DND-41 (cell line): ENCODE results near the gene GUCY2F.

Source experiments
- ATAC-seq: fragments of 200-7000 bp; cut with Tn5 transposase; 3 replicates; pipeline ENCODE4 v1.9.1; 2021; ENCODE audit warnings: low read depth; ENCODE audit not compliant: insufficient read depth
- DNase-seq: peaks from one replicate; pipeline ENCODE4 v3.0.0-alpha.2; 2020
- H2AFZ ChIP-seq: 2 replicates; pipeline ENCODE4 v1.6.0; 2012; ENCODE audit warnings: low read depth, low read length
- H3K27ac ChIP-seq: 2 replicates; pipeline ENCODE4 v1.5.1; 2012; ENCODE audit warnings: low read length, inconsistent platforms
- H3K27me3 ChIP-seq: fragments of 200-600 bp; sonication (generic); 2 replicates; pipeline ENCODE4 v1.6.0; 2012; ENCODE audit warnings: low read length, mild to moderate bottlenecking, inconsistent platforms; ENCODE audit not compliant: insufficient read depth, poor library complexity
- H3K36me3 ChIP-seq: 2 replicates; pipeline ENCODE4 v1.5.1; 2012; ENCODE audit warnings: low read length, inconsistent platforms; ENCODE audit not compliant: insufficient read depth
- H3K4me1 ChIP-seq: 2 replicates; pipeline ENCODE4 v1.5.1; 2012; ENCODE audit warnings: mild to moderate bottlenecking, low read length; ENCODE audit not compliant: insufficient read depth
- H3K4me2 ChIP-seq: 2 replicates; pipeline ENCODE4 v1.6.0; 2012; ENCODE audit warnings: mild to moderate bottlenecking, moderate library complexity, low read length, inconsistent platforms; ENCODE audit not compliant: insufficient read depth
- H3K4me3 ChIP-seq, 2 experiments: fragments of 200-600 bp in 1 of 2; shearing (Covaris generic) in 1 of 2; 2 replicates each; pipeline ENCODE4 v1.5.1; 2012 to 2016; ENCODE audit warnings: inconsistent platforms in 2 of 2, low read length in 2 of 2, mild to moderate bottlenecking in 2 of 2, low read depth in 1 of 2, moderate library complexity in 1 of 2
- H3K79me2 ChIP-seq: 2 replicates; pipeline ENCODE4 v1.6.0; 2012; ENCODE audit warnings: low read length, inconsistent platforms; ENCODE audit not compliant: insufficient read depth
- H3K9ac ChIP-seq: 2 replicates; pipeline ENCODE4 v1.6.0; 2012; ENCODE audit warnings: low read depth, mild to moderate bottlenecking, inconsistent platforms, low read length, moderate library complexity
- H3K9me3 ChIP-seq: 2 replicates; pipeline ENCODE4 v1.5.1; 2012; ENCODE audit warnings: low read length, moderate library complexity, mild to moderate bottlenecking, inconsistent platforms; ENCODE audit not compliant: insufficient read depth, severe bottlenecking
- H4K20me1 ChIP-seq: 2 replicates; pipeline ENCODE4 v1.6.0; 2012; ENCODE audit warnings: low read length; ENCODE audit not compliant: insufficient read depth
- CTCF ChIP-seq: IDR thresholded peaks from 2 replicates; pipeline ENCODE4 v1.5.1; 2012; ENCODE audit warnings: borderline replicate concordance, low read length, moderate library complexity, mild to moderate bottlenecking; ENCODE audit not compliant: poor library complexity, severe bottlenecking; ENCODE audit errors: extremely low read depth
- EZH2 ChIP-seq: IDR thresholded peaks from 3 replicates; pipeline ENCODE4 v1.6.1; 2012; ENCODE audit warnings: borderline replicate concordance, low read depth, mild to moderate bottlenecking, moderate library complexity, low read length, inconsistent platforms; ENCODE audit not compliant: severe bottlenecking

Gene GUCY2F

GRCh38 chrX:109327251-109327650, 154.6 kb downstream of the GUCY2F start:
- ATAC-seq, result no peak
- no peak overlapping the region for H3K27ac ChIP-seq
- no peak overlapping the region for H3K9ac ChIP-seq

More at GRCh38 chrX:109327251-109327650, 154.6 kb downstream of the GUCY2F start:
- H3K4me3 ChIP-seq, result no peak overlapping the region
- DNase-seq, result no peak
- no peaks in the 10 kb centered on the region for H3K36me3 ChIP-seq
- H3K4me2 ChIP-seq, result no peak overlapping the region
- no peak overlapping the region for H2AFZ ChIP-seq
- no peaks in the 10 kb centered on the region for H3K27me3 ChIP-seq
- H3K4me1 ChIP-seq, result no peaks in the 10 kb centered on the region
- TF ChIP-seq CTCF (no peak), EZH2 (no peak)
- H3K9me3 ChIP-seq, result no peaks in the 10 kb centered on the region
- no peaks in the 10 kb centered on the region for H4K20me1 ChIP-seq
- no peaks in the 10 kb centered on the region for H3K79me2 ChIP-seq
